Breast epithelium (tissue), 4 donors: ENCODE results near the gene EPHA8. TPM values are rescaled to one million over a fixed set of nuclear protein-coding genes. Genes with fewer than 3 reads are reported as not detected.

Source experiments
- DNase-seq, 2 donors: peaks; one replicate each; pipeline ENCODE4 v3.0.0-alpha.2; 2019; ENCODE audit warnings: low spot score in 2 of 2
- H3K27ac ChIP-seq, 2 donors: fragments of 200-600 bp; sonication (generic) in 1 of 2; one replicate each; pipeline ENCODE4 v1.5.1; 2016 to 2019; ENCODE audit warnings: mild to moderate bottlenecking in 1 of 2
- H3K27me3 ChIP-seq, 2 donors: fragments of 200-600 bp; sonication (generic) in 1 of 2; one replicate each; pipeline versions ENCODE4 v1.5.1 to v1.6.0; 2017 to 2019; ENCODE audit warnings: control low read depth in 1 of 2, mild to moderate bottlenecking in 1 of 2
- H3K36me3 ChIP-seq: fragments of 200-600 bp; one replicate; pipeline ENCODE4 v1.5.1; 2019
- H3K4me1 ChIP-seq, 2 donors: fragments of 200-600 bp; sonication (generic); one replicate each; pipeline ENCODE4 v1.5.1; 2016 to 2019; ENCODE audit warnings: control low read depth in 1 of 2
- H3K4me3 ChIP-seq, 3 donors: fragments of 200-600 bp; sonication (generic); 1 replicate in 2 of 3; 2 replicates in 1 of 3; pipeline ENCODE4 v1.5.1; 2016 to 2019; ENCODE audit warnings: mild to moderate bottlenecking in 3 of 3, moderate library complexity in 2 of 3
- H3K9me3 ChIP-seq, 2 donors: fragments of 200-600 bp; sonication (generic) in 1 of 2; one replicate each; pipeline ENCODE4 v1.5.1; 2016 to 2019; ENCODE audit warnings: control low read depth in 1 of 2
- CTCF ChIP-seq, 3 donors: fragments of 450-650 bp; IDR thresholded peaks; one replicate each; pipeline ENCODE4 v1.5.1; 2016 to 2017; ENCODE audit warnings: antibody characterized with exemption in 3 of 3, mild to moderate bottlenecking in 3 of 3, moderate library complexity in 3 of 3
- POLR2A ChIP-seq: fragments of 450-650 bp; IDR thresholded peaks from one replicate; pipeline ENCODE4 v1.6.1; 2016; ENCODE audit warnings: antibody characterized with exemption, mild to moderate bottlenecking, moderate library complexity
- POLR2AphosphoS5 ChIP-seq, 3 donors: sonication (generic); formaldehyde crosslinking; IDR thresholded peaks; one replicate each; pipeline ENCODE4 v1.6.1; 2017; ENCODE audit warnings: antibody characterized with exemption in 3 of 3
- intact Hi-C: fragments of 100-400 bp; cut with DNase I; formaldehyde crosslinking; loops from one replicate; pipeline ENCODE4 v1.15.1; 2023; ENCODE audit warnings: low total_unique reads
- total RNA-seq, 3 donors: library from RNA; depleted of rRNA; stranded (reverse); fragments of >200 nt; gene quantifications; one replicate each; pipeline ENCODE4 v1.1.0, GENCODE V29; 2016

Gene EPHA8
- total RNA-seq, 3 donors from 2014 or later, result not detected

GRCh38 chr1:22526098-22526497, 37.2 kb upstream of the EPHA8 start:
- H3K27ac ChIP-seq, result no peak overlapping the region

GRCh38 chr1:22526677-22527076, 36.6 kb upstream of the EPHA8 start:
- H3K36me3 ChIP-seq, result peaks cover 3% of the 10 kb centered on the region

More at GRCh38 chr1:22526098-22526497, 37.2 kb upstream of the EPHA8 start:
- Histone ChIP-seq H3K27me3 (no peaks in the 10 kb centered on the region), H3K4me3 (no peak overlapping the region), H3K9me3 (no peaks in the 10 kb centered on the region), H3K36me3 (peaks cover 3% of the 10 kb centered on the region), H3K4me1 (no peaks in the 10 kb centered on the region)
- TF ChIP-seq POLR2A (no peak), CTCF (IDR thresholded peaks at IDR 0.05) (no peak), POLR2AphosphoS5 (IDR thresholded peaks at IDR 0.05) (no peak)
- intact Hi-C loops, result no loop called here
- no peak for DNase-seq

GRCh38 chr1:22527122-22527521, 36.2 kb upstream of the EPHA8 start:
- H3K4me1 ChIP-seq, result no peaks in the 10 kb centered on the region
- DNase-seq, result no peak
- no peaks in the 10 kb centered on the region for H3K9me3 ChIP-seq
- no peaks in the 10 kb centered on the region for H3K27me3 ChIP-seq
- no peak overlapping the region for H3K4me3 ChIP-seq
- intact Hi-C loops, result no loop called here
- TF ChIP-seq POLR2AphosphoS5 (IDR thresholded peaks at IDR 0.05) (no peak), POLR2A (no peak), CTCF (IDR thresholded peaks at IDR 0.05) (no peak)
- peaks cover 3% of the 10 kb centered on the region for H3K36me3 ChIP-seq
- H3K27ac ChIP-seq, result no peak overlapping the region

More at GRCh38 chr1:22526677-22527076, 36.6 kb upstream of the EPHA8 start:
- TF ChIP-seq POLR2A (no peak), CTCF (IDR thresholded peaks at IDR 0.05) (no peak), POLR2AphosphoS5 (IDR thresholded peaks at IDR 0.05) (no peak)
- Histone ChIP-seq H3K4me3 (no peak overlapping the region), H3K4me1 (no peaks in the 10 kb centered on the region), H3K27ac (no peak overlapping the region), H3K9me3 (no peaks in the 10 kb centered on the region), H3K27me3 (no peaks in the 10 kb centered on the region)
- intact Hi-C loops, result no loop called here
- DNase-seq, result no peak

GRCh38 chr1:22527555-22528296, 35.6 kb upstream of the EPHA8 start:
- no peak for TF ChIP-seq POLR2A
- no peak for TF ChIP-seq POLR2AphosphoS5 (IDR thresholded peaks at IDR 0.05)
- no peak for TF ChIP-seq CTCF (IDR thresholded peaks at IDR 0.05)
- no peak for DNase-seq
- H3K27me3 ChIP-seq, result no peaks in the 10 kb centered on the region
- peaks cover 3% of the 10 kb centered on the region for H3K36me3 ChIP-seq
- no peak overlapping the region for H3K27ac ChIP-seq
- H3K9me3 ChIP-seq, result no peaks in the 10 kb centered on the region
- H3K4me3 ChIP-seq, result no peak overlapping the region
- H3K4me1 ChIP-seq, result no peaks in the 10 kb centered on the region
- intact Hi-C loops, result no loop called here

- Histone ChIP-seq H3K4me3 (no peak overlapping the region), H3K36me3 (peaks cover 3% of the 10 kb centered on the region), H3K27ac (no peak overlapping the region), H3K4me1 (no peaks in the 10 kb centered on the region), H3K9me3 (no peaks in the 10 kb centered on the region), H3K27me3 (no peaks in the 10 kb centered on the region)
- TF ChIP-seq CTCF (IDR thresholded peaks at IDR 0.05) (no peak), POLR2AphosphoS5 (IDR thresholded peaks at IDR 0.05) (no peak), POLR2A (no peak)
- DNase-seq, result no peak
- intact Hi-C loops, result no loop called here
Measured at GRCh38 chr1:22528451-22528850, 34.8 kb upstream of the EPHA8 start.
